Measurements from ENCODE around the gene MT1HL1. TPM values are rescaled to one million over a fixed set of nuclear protein-coding genes. Genes with fewer than 3 reads are reported as not detected.

The MT1HL1 gene
- total and polyA plus RNA-seq, 2 of the 4 experiments (the other 2 are of a cell fraction) = not detected

GRCh38 chr1:237032029-237032428, 27.8 kb upstream of the MT1HL1 start:
- no peak for ATAC-seq (ENCODE audit: low read depth)
- no peak overlapping the region for H2AK5ac ChIP-seq (ENCODE audit: low read depth, low read length)
- WGBS, 2 experiments (ENCODE audit: extremely low coverage in 2 of 2, insufficient read length in 1 of 2) = no CpG with 5 or more reads among the region's 7 CpGs
- dilution Hi-C loops (cut with HindIII; ENCODE audit: low sequenced_read_pairs, unreplicated experiment) (no loop called here), intact Hi-C loops (cut with micrococcal nuclease) (no loop called here), in situ Hi-C loops (cut with MboI; ENCODE audit: low sequenced_read_pairs) (no loop called here)
- no peak overlapping the region for H3K4me2 ChIP-seq (ENCODE audit: low read depth, low read length)
- no peak overlapping the region for H4K91ac ChIP-seq (ENCODE audit: insufficient read depth, low read depth, low read length)
- H3K9ac ChIP-seq (ENCODE audit: low read depth, low read length) = no peak overlapping the region
- no peak overlapping the region for H2BK20ac ChIP-seq (ENCODE audit: low read depth, low read length)
- no peak for TF ChIP-seq NFE2L2 (IDR thresholded peaks at IDR 0.05; ENCODE audit: low read depth, low read length)
- no peak for TF ChIP-seq BHLHE40 (IDR thresholded peaks at IDR 0.05; ENCODE audit: low read depth, low read length)
- TF ChIP-seq FOS (IDR thresholded peaks at IDR 0.05; ENCODE audit: low read depth, low read length) = no peak
- no peak for TF ChIP-seq MXI1 (IDR thresholded peaks at IDR 0.05; ENCODE audit: borderline replicate concordance, low read depth, low read length)
- TF ChIP-seq, protein P1, sequence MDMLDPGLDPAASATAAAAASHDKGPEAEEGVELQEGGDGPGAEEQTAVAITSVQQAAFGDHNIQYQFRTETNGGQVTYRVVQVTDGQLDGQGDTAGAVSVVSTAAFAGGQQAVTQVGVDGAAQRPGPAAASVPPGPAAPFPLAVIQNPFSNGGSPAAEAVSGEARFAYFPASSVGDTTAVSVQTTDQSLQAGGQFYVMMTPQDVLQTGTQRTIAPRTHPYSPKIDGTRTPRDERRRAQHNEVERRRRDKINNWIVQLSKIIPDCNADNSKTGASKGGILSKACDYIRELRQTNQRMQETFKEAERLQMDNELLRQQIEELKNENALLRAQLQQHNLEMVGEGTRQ (IDR thresholded peaks at IDR 0.05; ENCODE audit: low read depth, low read length) = no peak
- no peak for TF ChIP-seq CEBPB (IDR thresholded peaks at IDR 0.05; ENCODE audit: low read depth, low read length)
- TF ChIP-seq, protein P2, sequence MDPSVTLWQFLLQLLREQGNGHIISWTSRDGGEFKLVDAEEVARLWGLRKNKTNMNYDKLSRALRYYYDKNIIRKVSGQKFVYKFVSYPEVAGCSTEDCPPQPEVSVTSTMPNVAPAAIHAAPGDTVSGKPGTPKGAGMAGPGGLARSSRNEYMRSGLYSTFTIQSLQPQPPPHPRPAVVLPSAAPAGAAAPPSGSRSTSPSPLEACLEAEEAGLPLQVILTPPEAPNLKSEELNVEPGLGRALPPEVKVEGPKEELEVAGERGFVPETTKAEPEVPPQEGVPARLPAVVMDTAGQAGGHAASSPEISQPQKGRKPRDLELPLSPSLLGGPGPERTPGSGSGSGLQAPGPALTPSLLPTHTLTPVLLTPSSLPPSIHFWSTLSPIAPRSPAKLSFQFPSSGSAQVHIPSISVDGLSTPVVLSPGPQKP (IDR thresholded peaks at IDR 0.05; ENCODE audit: borderline replicate concordance, low read depth, low read length) = no peak
- no peak for TF ChIP-seq SMC3 (IDR thresholded peaks at IDR 0.05; ENCODE audit: low read depth, low read length)
- TF ChIP-seq CTCF (conservative IDR thresholded peaks at IDR 0.05; ENCODE audit: low read depth, low read length) = no peak
- TF ChIP-seq MAFK (IDR thresholded peaks at IDR 0.05; ENCODE audit: low read depth, low read length) = no peak
- TF ChIP-seq RFX5 (IDR thresholded peaks at IDR 0.05; ENCODE audit: low read depth, low read length) = no peak
- TF ChIP-seq RCOR1 (IDR thresholded peaks at IDR 0.05; ENCODE audit: insufficient replicate concordance, low read length) = no peak
- TF ChIP-seq POLR2A (IDR thresholded peaks at IDR 0.05; ENCODE audit: low read depth, low read length) = no peak
- TF ChIP-seq CHD1 (IDR thresholded peaks at IDR 0.05; ENCODE audit: low read depth, low read length) = no peak
- TF ChIP-seq MAZ (IDR thresholded peaks at IDR 0.05; ENCODE audit: borderline replicate concordance, low read depth, low read length) = no peak
- TF ChIP-seq RAD21 (IDR thresholded peaks at IDR 0.05; ENCODE audit: low read length) = no peak
- no peak overlapping the region for H3K4ac ChIP-seq (ENCODE audit: low read depth, low read length)
- CTCF ChIA-PET = no interaction called here
- H3K27me3 ChIP-seq (ENCODE audit: control insufficient read depth, insufficient read depth, low read length) = no peaks in the 10 kb centered on the region
- H2BK5ac ChIP-seq (ENCODE audit: low read depth, low read length, poor library complexity, severe bottlenecking) = no peak overlapping the region
- no peaks in the 10 kb centered on the region for H3K4me1 ChIP-seq (ENCODE audit: control insufficient read depth, insufficient read depth, low read length)
- H2AFZ ChIP-seq (replicated peaks; ENCODE audit: low read length, poor library complexity) = no peak overlapping the region
- no peaks in the 10 kb centered on the region for H3K9me1 ChIP-seq (ENCODE audit: insufficient read depth, low read length)
- no peak overlapping the region for H4K8ac ChIP-seq (ENCODE audit: low read depth in 2 of 2, low read length in 2 of 2)
- H2AK9ac ChIP-seq (replicated peaks; ENCODE audit: low read depth, low read length, poor library complexity) = no peak overlapping the region
- H3K18ac ChIP-seq (ENCODE audit: low read depth, low read length) = no peak overlapping the region
- H3K79me1 ChIP-seq (ENCODE audit: low read depth in 1 of 2, low read length in 2 of 2) = no peaks in the 10 kb centered on the region
- H3K4me3 ChIP-seq (ENCODE audit: insufficient read depth, low read depth, low read length) = no peak overlapping the region
- POLR2A ChIA-PET (ENCODE audit: unreplicated experiment) = no interaction called here
- no peak overlapping the region for H2BK120ac ChIP-seq (ENCODE audit: low read depth, low read length)
- no peak overlapping the region for H3K27ac ChIP-seq (ENCODE audit: insufficient read depth, low read length)
- no peak overlapping the region for H3K56ac ChIP-seq (ENCODE audit: extremely low read depth, insufficient read depth, low read length)
- no peak for DNase-seq
- H4K5ac ChIP-seq (ENCODE audit: low read depth, low read length) = no peak overlapping the region
- no peaks in the 10 kb centered on the region for H4K20me1 ChIP-seq (ENCODE audit: insufficient read depth, low read length)
- no peak overlapping the region for H3K14ac ChIP-seq (replicated peaks; ENCODE audit: low read depth, low read length)
- no peak overlapping the region for H3K23ac ChIP-seq (ENCODE audit: low read depth, low read length)
- H2BK15ac ChIP-seq (ENCODE audit: low read depth, low read length) = no peak overlapping the region
- peaks cover 12% of the 10 kb centered on the region for H3K9me3 ChIP-seq (ENCODE audit: control insufficient read depth, insufficient read depth, low read length)
- no TSS peak for BruUV-seq (replicated peaks)
- no peaks in the 10 kb centered on the region for H3K36me3 ChIP-seq (ENCODE audit: control insufficient read depth, insufficient read depth, low read length)

Data from IMR-90 (cell line).